K562 (cell line): Measurements from ENCODE around the gene ADGRB3. TPM values are rescaled to one million over a fixed set of nuclear protein-coding genes. Genes with fewer than 3 reads are reported as not detected.

Source experiments
- ESRRA ChIP-seq: fragments of 450-650 bp; IDR thresholded peaks from 2 replicates; pipeline ENCODE4 v1.6.1; 2014; ENCODE audit warnings: low read depth, mild to moderate bottlenecking, moderate library complexity, borderline replicate concordance
- ETV5 ChIP-seq: sonication (generic); formaldehyde crosslinking; IDR thresholded peaks from 2 replicates; pipeline ENCODE4 v1.4.0; 2020; ENCODE audit warnings: low read depth, mild to moderate bottlenecking, missing genetic modification reagents
- FOXK1 ChIP-seq: sonication (generic); formaldehyde crosslinking; IDR thresholded peaks from 2 replicates; pipeline ENCODE4 v1.8.0; 2022; ENCODE audit warnings: missing genetic modification reagents, mild to moderate bottlenecking, borderline replicate concordance
- FUS ChIP-seq: fragments of 200-400 bp; formaldehyde crosslinking; optimal IDR thresholded peaks from 2 replicates; pipeline ENCODE3; 2017; ENCODE audit warnings: low read depth, low read length
- ILK ChIP-seq: fragments of 450-650 bp; IDR thresholded peaks from 2 replicates; pipeline ENCODE4 v1.6.1; 2016; ENCODE audit warnings: missing genetic modification characterization, low read depth, mild to moderate bottlenecking, missing compliant biosample characterization, moderate library complexity, borderline replicate concordance
- KLF16 ChIP-seq: IDR thresholded peaks from 2 replicates; pipeline ENCODE4 v1.6.1; 2016; ENCODE audit warnings: antibody characterized with exemption
- LARP7 ChIP-seq: fragments of 450-650 bp; IDR thresholded peaks from 2 replicates; pipeline ENCODE4 v1.6.1; 2016
- NBN ChIP-seq: fragments of 450-650 bp; IDR thresholded peaks from 2 replicates; pipeline ENCODE4 v1.6.1; 2016; ENCODE audit warnings: low read depth, mild to moderate bottlenecking
- NCOR1 ChIP-seq: fragments of 450-650 bp; IDR thresholded peaks from 2 replicates; pipeline ENCODE4 v1.6.1; 2016; ENCODE audit warnings: mild to moderate bottlenecking, moderate library complexity
- NR2C2 ChIP-seq, 2 experiments: fragments of 200-800 bp in 1 of 2; sonication (Bioruptor generic) in 1 of 2; sonication (generic) in 1 of 2; formaldehyde crosslinking in 1 of 2; IDR thresholded peaks; 2 replicates each; pipeline versions ENCODE4 v1.6.1 to v1.8.0; 2016 to 2022; ENCODE audit warnings: mild to moderate bottlenecking in 1 of 2, missing compliant biosample characterization in 1 of 2, missing genetic modification characterization in 1 of 2, missing genetic modification reagents in 1 of 2
- RFX7 ChIP-seq: fragments of 250-450 bp; sonication (Bioruptor Pico); IDR thresholded peaks from 2 replicates; pipeline ENCODE4 v1.5.1; 2021; ENCODE audit warnings: mild to moderate bottlenecking
- SMARCA4 ChIP-seq: fragments of 450-650 bp; IDR thresholded peaks from 2 replicates; pipeline ENCODE4 v1.6.1; 2016
- SP2 ChIP-seq: IDR thresholded peaks from 2 replicates; pipeline ENCODE4 v1.6.1; 2011; ENCODE audit warnings: mild to moderate bottlenecking, low read depth, low read length, moderate library complexity; ENCODE audit not compliant: poor library complexity, severe bottlenecking; ENCODE audit errors: extremely low read depth
- SRSF1 ChIP-seq: fragments of 200-400 bp; formaldehyde crosslinking; IDR thresholded peaks from 2 replicates; pipeline ENCODE4 v1.6.1; 2017; ENCODE audit warnings: mild to moderate bottlenecking, low read depth, low read length, moderate library complexity
- TAL1 ChIP-seq: fragments of 450-650 bp; IDR thresholded peaks from 2 replicates; pipeline ENCODE4 v1.6.1; 2016; ENCODE audit warnings: mild to moderate bottlenecking
- ZNF24 ChIP-seq: fragments of 450-650 bp; IDR thresholded peaks from 2 replicates; pipeline ENCODE4 v1.6.1; 2016
- ZNF282 ChIP-seq: sonication (generic); formaldehyde crosslinking; IDR thresholded peaks from 2 replicates; pipeline ENCODE4 v1.8.1; 2023; ENCODE audit warnings: missing genetic modification reagents
- ZNF668 ChIP-seq: fragments of 250-450 bp; sonication (Bioruptor Pico); IDR thresholded peaks from 2 replicates; pipeline ENCODE4 v1.8.0; 2022; ENCODE audit warnings: mild to moderate bottlenecking, inconsistent platforms
- ZNF707 ChIP-seq: fragments of 250-450 bp; sonication (Bioruptor Pico); conservative IDR thresholded peaks from 2 replicates; pipeline ENCODE4 v1.8.0; 2022; ENCODE audit warnings: inconsistent platforms, mild to moderate bottlenecking, moderate library complexity
- polyA plus RNA-seq, 8 experiments: library from polyadenylated mRNA; depleted of rRNA in 4 of 8; stranded (reverse) in 5 of 8; unstranded in 3 of 8; fragments of >200 nt; fragmentation: Nextera tagmentation in 2 of 8; fragmentation: Illumina TruSeq in 1 of 8; extraction: Ambion mirVana in 2 of 8; extraction: Trizol in 1 of 8; gene quantifications; 2 replicates each; pipeline versions ENCODE4 v1.2.1 to v1.2.3, GENCODE V29; 2011 to 2014; ENCODE audit warnings: inconsistent platforms in 1 of 8, missing spikeins in 1 of 8
- total RNA-seq, 7 experiments: library from RNA; depleted of rRNA in 6 of 7; stranded (reverse); fragments of >200 nt in 6 of 7; fragmentation: Illumina TruSeq in 2 of 7; extraction: Trizol in 2 of 7; gene quantifications; 2 replicates each; pipeline versions ENCODE4 v1.2.1 to v1.2.3, GENCODE V29; 2011 to 2021; ENCODE audit warnings: low replicate concordance in 1 of 7
- TF ChIP-seq, protein P1 (sequence below): sonication (generic); formaldehyde crosslinking; IDR thresholded peaks from 2 replicates; pipeline ENCODE4 v1.8.0; 2022; ENCODE audit warnings: mild to moderate bottlenecking, low read depth, missing genetic modification reagents
- TF ChIP-seq, protein P2 (sequence below), 2 experiments: fragments of 450-650 bp in 1 of 2; sonication (generic) in 1 of 2; formaldehyde crosslinking in 1 of 2; IDR thresholded peaks; 2 replicates each; pipeline versions ENCODE4 v1.7.1 to v1.9.0; 2016 to 2022; ENCODE audit warnings: inconsistent platforms in 1 of 2, mild to moderate bottlenecking in 1 of 2, missing genetic modification reagents in 1 of 2

ADGRB3 gene
- total and polyA plus RNA-seq, 9 of the 15 experiments (the other 6 are each of a cell fraction or from before 2014, with no cell fraction given), result 0.90 to 7.8 (median 2.4) TPM

- TF ChIP-seq ETV5 (no peak), FUS (no peak), ZNF24 (no peak), SP2 (no peak), NBN (no peak), LARP7 (no peak), ILK (tag) (no peak), TAL1 (0 out of 2 replicates have a peak, but pooled peaks have one; percentile 14), ZNF282 (CRISPR knock-in tag) (no peak), KLF16 (no peak), RFX7 (CRISPR knock-in tag) (no peak), ZNF668 (CRISPR knock-in tag) (no peak), FOXK1 (CRISPR knock-in tag) (no peak), NR2C2 (CRISPR knock-in tag; IDR thresholded peaks at IDR 0.05) (no peak), NR2C2 (tag; IDR thresholded peaks at IDR 0.05) (no peak), SRSF1 (no peak), SMARCA4 (peak; percentile 52), ZNF707 (CRISPR knock-in tag) (no peak), ESRRA (no peak), NCOR1 (peak; percentile 22; the same call in 1 of the 2 replicates)
- TF ChIP-seq, protein P1, sequence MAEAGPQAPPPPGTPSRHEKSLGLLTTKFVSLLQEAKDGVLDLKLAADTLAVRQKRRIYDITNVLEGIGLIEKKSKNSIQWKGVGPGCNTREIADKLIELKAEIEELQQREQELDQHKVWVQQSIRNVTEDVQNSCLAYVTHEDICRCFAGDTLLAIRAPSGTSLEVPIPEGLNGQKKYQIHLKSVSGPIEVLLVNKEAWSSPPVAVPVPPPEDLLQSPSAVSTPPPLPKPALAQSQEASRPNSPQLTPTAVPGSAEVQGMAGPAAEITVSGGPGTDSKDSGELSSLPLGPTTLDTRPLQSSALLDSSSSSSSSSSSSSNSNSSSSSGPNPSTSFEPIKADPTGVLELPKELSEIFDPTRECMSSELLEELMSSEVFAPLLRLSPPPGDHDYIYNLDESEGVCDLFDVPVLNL (CRISPR knock-in tag), result no peak
- TF ChIP-seq, protein P2, sequence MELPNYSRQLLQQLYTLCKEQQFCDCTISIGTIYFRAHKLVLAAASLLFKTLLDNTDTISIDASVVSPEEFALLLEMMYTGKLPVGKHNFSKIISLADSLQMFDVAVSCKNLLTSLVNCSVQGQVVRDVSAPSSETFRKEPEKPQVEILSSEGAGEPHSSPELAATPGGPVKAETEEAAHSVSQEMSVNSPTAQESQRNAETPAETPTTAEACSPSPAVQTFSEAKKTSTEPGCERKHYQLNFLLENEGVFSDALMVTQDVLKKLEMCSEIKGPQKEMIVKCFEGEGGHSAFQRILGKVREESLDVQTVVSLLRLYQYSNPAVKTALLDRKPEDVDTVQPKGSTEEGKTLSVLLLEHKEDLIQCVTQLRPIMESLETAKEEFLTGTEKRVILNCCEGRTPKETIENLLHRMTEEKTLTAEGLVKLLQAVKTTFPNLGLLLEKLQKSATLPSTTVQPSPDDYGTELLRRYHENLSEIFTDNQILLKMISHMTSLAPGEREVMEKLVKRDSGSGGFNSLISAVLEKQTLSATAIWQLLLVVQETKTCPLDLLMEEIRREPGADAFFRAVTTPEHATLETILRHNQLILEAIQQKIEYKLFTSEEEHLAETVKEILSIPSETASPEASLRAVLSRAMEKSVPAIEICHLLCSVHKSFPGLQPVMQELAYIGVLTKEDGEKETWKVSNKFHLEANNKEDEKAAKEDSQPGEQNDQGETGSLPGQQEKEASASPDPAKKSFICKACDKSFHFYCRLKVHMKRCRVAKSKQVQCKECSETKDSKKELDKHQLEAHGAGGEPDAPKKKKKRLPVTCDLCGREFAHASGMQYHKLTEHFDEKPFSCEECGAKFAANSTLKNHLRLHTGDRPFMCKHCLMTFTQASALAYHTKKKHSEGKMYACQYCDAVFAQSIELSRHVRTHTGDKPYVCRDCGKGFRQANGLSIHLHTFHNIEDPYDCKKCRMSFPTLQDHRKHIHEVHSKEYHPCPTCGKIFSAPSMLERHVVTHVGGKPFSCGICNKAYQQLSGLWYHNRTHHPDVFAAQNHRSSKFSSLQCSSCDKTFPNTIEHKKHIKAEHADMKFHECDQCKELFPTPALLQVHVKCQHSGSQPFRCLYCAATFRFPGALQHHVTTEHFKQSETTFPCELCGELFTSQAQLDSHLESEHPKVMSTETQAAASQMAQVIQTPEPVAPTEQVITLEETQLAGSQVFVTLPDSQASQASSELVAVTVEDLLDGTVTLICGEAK (IDR thresholded peaks at IDR 0.05), result peak; percentile 49
- TF ChIP-seq, protein P2 (CRISPR knock-in tag; IDR thresholded peaks at IDR 0.05), result no peak
Observed at GRCh38 chr6:68695838-68696237, 60.8 kb downstream of the ADGRB3 start (continued).
